K562 (cell line): ENCODE data around the gene LHPP.

ENCODE experiments used
- ADNP ChIP-seq: fragments of 200-800 bp; sonication (Bioruptor generic); IDR thresholded peaks from 2 replicates; pipeline ENCODE4 v1.6.1; 2016; ENCODE audit warnings: missing genetic modification characterization, missing compliant biosample characterization
- CHD4 ChIP-seq: fragments of 200-600 bp; sonication (generic); IDR thresholded peaks from 3 replicates; pipeline ENCODE4 v1.6.1; 2012; ENCODE audit warnings: low read depth, mild to moderate bottlenecking, mixed read lengths, low read length, inconsistent platforms; ENCODE audit not compliant: insufficient read depth, insufficient replicate concordance, poor library complexity, severe bottlenecking
- EP300 ChIP-seq: IDR thresholded peaks from 2 replicates; pipeline ENCODE4 v1.6.1; 2012; ENCODE audit warnings: low read length, improper control_type of control experiment
- FOXM1 ChIP-seq, 2 experiments: fragments of 450-650 bp in 1 of 2; sonication (generic) in 1 of 2; formaldehyde crosslinking in 1 of 2; IDR thresholded peaks; 2 replicates each; pipeline versions ENCODE4 v1.6.1 to v1.9.0; 2017 to 2022; ENCODE audit warnings: low read depth in 2 of 2, mild to moderate bottlenecking in 2 of 2, missing genetic modification reagents in 1 of 2, moderate library complexity in 1 of 2
- JUND ChIP-seq, 2 experiments: IDR thresholded peaks; 2 replicates in 1 of 2; 3 replicates in 1 of 2; pipeline ENCODE4 v1.6.1; 2011; ENCODE audit warnings: borderline replicate concordance in 2 of 2, low read depth in 2 of 2, low read length in 2 of 2, improper control_type of control experiment in 1 of 2, missing biosample characterization in 1 of 2, missing genetic modification characterization in 1 of 2, missing genetic modification reagents in 1 of 2
- SMAD3 ChIP-seq: fragments of 450-650 bp; formaldehyde crosslinking; conservative IDR thresholded peaks from 2 replicates; pipeline ENCODE4 v1.4.0; 2020; ENCODE audit warnings: mild to moderate bottlenecking
- ZKSCAN8 ChIP-seq: fragments of 200-800 bp; sonication (Bioruptor generic); IDR thresholded peaks from 2 replicates; pipeline ENCODE4 v1.6.1; 2016; ENCODE audit warnings: missing genetic modification characterization, missing compliant biosample characterization
- ZZZ3 ChIP-seq: fragments of 450-650 bp; IDR thresholded peaks from 2 replicates; pipeline ENCODE4 v1.6.1; 2016; ENCODE audit warnings: antibody characterized with exemption, mild to moderate bottlenecking, moderate library complexity

- TF ChIP-seq JUND (IDR thresholded peaks at IDR 0.05; ENCODE audit: borderline replicate concordance, low read depth, low read length) = peak; percentile 58; the same call in 1 of the 2 replicates
- TF ChIP-seq JUND (tag; IDR thresholded peaks at IDR 0.05; ENCODE audit: borderline replicate concordance, low read depth, low read length) = no peak; the same call in 2 of the 3 replicates
- TF ChIP-seq EP300 = peak; percentile 49; the same call in 1 of the 2 replicates
- no peak for TF ChIP-seq ADNP (tag)
- no peak for TF ChIP-seq CHD4
- no peak for TF ChIP-seq SMAD3 (CRISPR knock-in tag)
- no peak for TF ChIP-seq ZKSCAN8 (CRISPR knock-in tag)
- no peak for TF ChIP-seq FOXM1 (IDR thresholded peaks at IDR 0.05; ENCODE audit: low read depth)
- no peak for TF ChIP-seq FOXM1 (CRISPR knock-in tag; IDR thresholded peaks at IDR 0.05; ENCODE audit: low read depth)
- TF ChIP-seq ZZZ3 = no peak
These were observed 86.1 kb downstream of the LHPP start for GRCh38 chr10:124547647-124548168.
